Measurements from ENCODE around the gene ZAP70.

The ZAP70 gene

DNA sequence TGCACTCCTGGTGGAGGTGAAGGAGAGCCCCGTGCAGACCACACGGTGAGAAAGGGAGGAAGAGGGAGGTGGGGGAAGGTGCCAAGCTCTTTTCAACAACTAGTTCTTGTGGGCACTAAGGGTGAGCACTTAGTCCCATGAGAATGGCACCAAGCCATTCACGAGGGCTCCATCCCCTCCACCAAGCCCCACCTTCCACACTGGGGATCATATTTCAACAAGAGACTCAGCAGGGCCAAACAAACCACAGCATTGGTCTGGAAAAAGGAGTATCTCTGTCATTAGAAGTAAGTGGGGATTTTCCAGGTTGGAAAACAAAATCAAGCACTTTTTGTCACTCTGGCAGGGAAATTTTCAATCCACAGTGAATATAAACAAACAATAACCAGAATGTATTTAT is 38.4 kb downstream of the ZAP70 start:
- no peak for DNase-seq (ENCODE audit: low read depth in 3 of 3)

DNA sequence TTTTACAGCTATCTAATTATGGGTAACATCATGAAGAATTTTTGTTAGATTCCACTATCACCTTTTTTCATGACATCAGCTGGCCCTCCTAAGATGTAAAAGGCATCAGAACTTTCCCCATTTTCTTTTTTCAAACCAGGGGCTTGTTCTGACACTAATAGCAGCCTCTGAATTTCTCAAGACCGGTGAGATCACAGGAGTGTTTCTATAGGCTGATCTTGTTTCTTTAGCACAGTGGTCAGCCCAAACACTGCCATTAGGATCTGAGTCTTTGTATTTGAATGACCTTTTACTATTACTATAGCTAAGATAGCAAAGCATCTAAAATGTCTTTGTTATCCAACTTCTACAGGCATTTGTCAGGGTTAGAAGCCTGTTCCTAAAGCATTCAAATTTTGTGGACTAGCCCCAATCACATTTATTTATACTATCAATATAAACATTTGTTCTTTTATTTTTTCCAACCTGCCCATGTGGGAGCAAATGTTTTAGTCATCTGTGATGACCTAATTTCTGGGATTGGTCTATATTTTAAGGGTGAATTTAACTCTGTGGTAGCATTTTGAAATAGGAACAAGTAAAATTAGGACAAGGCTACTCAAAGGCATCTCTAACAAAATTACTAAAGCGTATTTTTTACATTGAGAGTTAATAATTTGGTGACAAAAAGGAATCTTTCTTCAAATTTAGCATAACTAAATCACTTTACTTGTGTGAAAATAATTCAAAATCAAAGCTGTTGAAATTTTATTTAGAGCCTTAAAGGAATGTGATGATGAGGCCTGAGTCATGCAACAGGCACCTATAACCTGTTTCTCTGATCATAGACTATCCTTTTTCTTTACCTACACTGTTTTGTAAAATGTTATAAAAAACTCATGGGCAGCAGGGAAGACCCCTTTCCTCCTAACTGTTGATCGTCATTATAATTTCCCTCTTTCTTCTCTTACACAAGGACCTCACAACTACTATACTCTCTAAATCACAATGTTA is 39.3 kb downstream of the ZAP70 start:
- DNase-seq (ENCODE audit: low read depth in 3 of 3): no peak

DNA sequence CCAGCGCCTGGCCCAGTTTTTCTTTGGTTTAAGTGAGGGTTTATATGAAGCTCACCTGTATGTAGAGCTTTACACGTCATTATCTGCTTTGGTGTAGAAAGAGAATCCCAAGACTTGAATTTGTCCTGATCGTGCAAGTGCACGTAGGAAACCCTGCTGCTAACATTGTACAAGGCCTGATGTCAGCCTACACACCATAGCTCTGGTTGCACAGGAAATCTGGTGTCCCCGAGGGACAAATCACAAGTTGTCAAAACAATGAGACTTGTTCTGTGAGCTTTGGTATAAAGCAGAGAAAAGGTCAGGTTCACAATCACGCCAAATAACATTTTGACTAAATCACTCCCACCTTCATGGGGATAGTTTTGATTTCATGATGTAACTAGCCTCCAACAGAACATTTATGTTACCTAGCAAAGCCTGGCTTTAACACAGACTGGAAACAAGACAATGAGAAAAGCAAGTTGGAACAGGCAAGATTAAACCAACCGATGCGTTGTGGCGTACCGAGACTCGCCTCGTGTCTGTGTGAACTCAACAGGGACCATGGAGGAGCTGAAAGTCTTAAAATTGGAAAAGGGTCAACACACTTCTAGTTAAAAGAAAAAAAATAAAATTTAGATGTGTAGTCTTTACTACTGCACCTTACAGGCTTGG is 41.4 kb downstream of the ZAP70 start:
- no peak for DNase-seq (ENCODE audit: low read depth in 3 of 3)

DNA sequence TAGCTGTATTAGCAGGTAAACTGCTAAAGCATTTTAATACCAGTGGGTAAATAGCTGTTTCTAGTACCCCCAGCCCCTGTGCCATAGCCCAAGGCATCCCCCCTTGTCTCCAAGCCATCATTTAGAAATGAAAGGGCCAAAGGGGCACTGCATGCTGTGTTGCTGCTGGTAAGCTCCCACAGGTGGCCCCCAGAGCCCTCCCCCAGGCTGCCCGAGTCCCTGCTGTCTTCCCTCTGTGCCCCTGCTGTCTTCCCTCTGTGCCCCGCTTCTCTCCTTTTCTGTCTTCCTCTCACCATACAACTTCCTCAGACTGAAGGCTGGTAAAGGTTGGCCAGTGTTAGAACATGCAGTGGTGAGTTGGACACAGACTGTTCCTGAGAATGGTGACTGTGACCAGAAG is 42.1 kb downstream of the ZAP70 start:
- no peak for DNase-seq (ENCODE audit: low read depth in 3 of 3)

DNA sequence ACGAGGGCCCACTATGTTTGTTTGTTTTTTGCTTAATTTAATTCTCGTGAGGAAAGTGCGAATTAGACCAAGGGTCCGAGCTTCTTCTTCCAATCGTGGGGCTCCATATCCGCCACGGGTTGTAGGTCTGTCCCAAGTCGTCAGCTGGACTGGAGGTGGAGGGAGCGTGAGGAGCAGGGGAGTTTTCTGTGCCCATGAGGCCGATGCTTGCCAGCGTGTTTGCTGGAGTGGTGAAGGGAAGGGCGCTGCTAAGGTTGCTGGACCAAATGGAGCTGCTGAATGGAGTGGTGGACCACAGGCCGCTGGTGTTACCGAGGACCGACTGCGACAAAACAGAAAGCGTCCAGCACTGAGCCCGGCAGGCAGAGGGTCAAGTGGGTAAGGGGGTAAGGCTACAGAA is 43.7 kb downstream of the ZAP70 start:
- DNase-seq (ENCODE audit: low read depth in 3 of 3): no peak

DNA sequence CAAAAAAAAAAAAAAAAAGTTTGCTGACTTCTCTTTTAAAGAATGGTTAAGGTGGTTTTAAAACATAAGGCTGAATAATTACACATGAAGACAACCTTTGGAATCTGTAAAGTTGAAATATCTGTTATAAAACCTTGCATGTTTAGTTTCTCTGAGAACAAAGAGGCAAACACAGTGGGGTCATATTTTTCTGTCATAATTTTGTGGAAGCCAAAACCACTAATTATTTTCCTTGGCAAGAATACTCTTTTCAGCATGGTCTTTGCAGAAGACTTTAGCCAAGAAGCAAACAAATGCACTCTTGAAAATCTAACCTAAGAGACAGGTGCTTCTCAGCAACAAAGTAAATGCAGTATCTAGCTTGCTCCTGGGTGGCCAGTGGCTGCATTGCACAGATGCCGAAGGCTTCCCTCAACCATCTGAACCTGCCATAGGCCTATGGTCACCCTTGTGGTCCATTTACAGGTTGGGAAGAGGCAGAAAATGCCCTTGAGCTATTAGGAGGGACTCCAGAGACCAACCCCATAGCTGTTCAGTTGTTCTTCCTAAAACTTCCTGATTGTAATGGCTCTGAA is 44.8 kb downstream of the ZAP70 start:
- DNase-seq (ENCODE audit: low read depth in 3 of 3): no peak

DNA sequence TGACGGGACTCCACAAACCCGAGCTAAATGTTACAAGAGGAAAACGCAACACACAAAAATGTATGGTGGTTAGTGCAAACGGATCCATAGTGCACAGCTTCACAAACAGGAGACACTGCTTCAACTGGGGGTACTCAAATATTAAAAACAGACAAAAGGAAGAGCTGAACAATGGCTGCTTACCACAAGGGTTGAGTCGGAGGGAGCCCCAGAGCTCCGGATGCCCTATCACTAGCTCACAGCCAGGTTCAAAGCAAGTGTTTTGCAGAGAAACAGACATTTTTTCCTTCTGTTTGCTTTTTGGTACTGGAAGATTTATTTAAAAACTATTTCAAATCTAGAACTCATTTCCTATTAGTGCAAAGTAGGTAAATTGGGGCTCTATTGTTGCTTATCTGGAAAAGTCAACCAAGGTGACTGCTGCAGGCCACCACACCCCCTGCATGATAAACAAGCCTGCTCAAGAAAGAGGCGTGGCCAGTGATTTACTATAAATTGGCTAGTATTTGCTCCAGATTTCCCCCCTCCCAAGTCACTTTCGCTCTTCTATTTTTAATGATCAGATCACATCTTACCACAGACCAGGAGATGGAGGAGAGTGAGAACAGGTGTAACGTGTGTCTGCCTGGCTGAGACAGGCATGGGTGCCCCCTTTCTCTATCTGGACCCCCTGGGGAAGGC is 46.5 kb downstream of the ZAP70 start:
- no peak for DNase-seq (ENCODE audit: low read depth in 3 of 3)

DNA sequence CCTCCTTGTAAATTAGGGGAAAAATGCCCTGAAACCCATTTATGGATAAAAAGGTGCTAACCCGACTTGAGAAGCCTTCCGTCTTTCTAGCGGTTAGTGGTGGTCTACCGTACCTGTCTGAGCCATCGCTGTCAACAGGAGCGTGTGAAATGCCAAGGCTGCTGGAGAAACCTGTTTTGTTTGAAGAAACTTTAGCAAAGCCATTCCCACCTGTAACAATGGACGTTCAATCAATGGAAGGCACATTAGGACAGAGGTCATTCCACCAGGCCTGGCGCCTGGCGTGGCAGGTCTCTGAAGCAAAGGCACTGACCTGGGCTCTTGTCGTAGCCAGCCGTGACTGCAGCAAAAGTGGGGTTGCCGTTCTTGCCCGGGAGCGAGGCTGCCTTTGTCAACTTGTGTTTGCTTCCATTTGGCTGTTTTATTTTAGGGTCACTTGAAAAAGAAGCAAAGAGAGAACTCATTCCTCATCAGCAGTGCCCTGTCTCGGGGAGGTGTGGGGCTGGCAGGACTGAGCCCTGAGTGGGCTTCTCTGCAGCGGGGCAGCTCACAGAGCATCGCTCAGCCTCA is 47.2 kb downstream of the ZAP70 start:
- no peak for DNase-seq (ENCODE audit: low read depth in 3 of 3)

DNA sequence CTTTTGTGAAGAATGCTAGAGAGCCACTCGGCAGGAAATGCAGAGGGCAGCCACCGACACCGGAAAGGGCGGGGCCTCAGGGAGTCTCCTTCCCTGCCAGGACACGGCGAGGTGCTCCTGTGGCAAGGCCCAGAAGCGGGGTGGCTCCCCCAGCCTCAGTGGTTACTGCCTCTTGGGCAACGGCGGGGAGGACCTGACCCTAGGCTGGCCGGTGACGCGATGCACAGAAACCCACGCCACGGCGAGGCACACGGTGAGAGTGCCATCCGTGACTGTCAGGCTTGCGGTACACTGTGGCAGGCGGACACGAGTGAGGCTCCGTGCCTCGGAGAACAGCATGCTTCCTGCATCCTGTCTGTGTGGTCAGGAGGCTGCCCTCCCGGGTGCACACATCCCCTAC is 47.8 kb downstream of the ZAP70 start:
- no peak for DNase-seq (ENCODE audit: low read depth in 3 of 3)

DNA sequence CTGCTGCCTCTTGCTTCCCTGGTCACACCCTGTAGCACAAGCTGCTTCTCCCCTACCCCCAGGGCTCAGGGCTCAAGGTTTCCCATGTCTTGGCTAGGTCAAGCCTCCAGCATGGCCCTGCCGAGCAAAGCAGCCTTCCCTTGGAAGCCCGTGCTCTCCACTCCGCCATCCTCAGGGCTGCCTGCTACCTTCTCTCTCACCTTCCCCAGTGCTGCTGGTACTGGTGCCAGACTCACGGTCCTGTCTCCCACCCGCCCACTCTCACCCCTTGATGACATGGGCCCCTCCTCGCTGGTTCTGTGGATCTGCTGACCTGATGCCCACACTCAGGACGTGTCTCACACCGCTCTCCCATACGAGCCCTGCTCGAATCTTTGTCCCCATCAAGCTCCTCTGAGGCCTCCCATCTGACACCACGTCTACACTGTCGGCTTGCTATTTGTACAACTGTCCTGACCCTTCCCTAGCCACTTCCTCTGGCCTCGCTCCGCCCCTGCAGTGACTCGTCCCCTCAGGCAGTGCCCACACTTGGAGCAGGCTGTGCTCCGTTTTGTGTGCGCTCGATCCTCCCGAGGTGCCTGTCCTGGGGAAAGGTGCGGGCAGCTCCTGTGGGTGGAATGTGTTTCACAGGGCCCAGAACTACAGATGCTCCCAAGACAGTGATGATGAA is 49.9 kb downstream of the ZAP70 start:
- DNase-seq (ENCODE audit: low read depth in 3 of 3): no peak

DNA sequence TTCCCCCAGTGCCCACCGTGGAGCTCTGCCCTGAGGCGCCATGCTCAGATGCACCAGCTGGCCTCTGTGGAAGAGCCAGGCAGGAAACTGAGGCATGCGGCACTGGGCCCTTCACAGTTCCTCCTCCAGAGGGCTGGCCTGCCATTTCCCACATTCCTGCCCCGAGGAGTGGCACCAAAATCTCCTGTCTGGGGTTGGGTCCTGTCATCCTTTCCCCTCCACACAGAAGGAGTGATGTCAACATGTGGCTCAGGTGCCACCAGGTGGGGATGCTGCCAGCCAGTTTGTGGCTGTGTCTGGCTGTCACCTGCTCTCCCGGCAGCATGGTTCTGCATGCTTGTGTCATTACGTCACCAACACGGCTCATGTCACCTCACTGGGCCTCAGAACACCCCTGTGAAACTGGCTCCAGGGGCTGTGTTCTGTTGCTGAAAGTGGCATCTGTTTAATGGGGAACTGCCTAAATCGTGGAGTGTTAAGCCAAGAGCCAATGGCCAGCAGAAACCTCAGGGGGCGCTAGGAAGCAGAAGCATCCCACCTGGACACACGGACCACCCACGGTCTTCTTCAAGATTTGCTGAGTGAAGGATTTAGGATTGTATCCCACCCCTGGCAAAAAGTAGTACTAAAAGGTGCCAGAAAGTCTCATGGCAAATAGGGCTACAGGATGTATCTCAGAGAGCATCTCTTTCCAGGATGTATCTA is 51.3 kb downstream of the ZAP70 start:
- DNase-seq (ENCODE audit: low read depth in 3 of 3): no peak

DNA sequence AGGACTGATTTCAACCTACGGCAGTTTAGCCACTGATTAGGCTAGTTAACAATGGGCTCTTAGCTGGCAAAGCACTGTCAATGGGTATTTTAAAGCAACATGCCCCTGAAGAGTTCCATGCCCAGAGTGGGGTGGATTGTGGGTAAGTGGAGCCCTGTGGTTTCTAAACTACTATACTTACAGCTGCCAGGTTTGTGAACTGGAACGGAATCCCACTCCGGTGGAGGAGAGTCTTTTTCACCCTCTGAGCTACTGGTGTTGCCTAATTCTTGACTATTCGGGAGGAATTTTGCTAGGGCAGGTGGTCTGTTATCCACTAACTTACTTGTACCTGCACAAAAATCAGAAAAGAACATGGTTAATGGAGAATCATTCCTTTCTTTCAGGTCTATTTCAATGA is 52.6 kb downstream of the ZAP70 start:
- DNase-seq (ENCODE audit: low read depth in 3 of 3): no peak

DNA sequence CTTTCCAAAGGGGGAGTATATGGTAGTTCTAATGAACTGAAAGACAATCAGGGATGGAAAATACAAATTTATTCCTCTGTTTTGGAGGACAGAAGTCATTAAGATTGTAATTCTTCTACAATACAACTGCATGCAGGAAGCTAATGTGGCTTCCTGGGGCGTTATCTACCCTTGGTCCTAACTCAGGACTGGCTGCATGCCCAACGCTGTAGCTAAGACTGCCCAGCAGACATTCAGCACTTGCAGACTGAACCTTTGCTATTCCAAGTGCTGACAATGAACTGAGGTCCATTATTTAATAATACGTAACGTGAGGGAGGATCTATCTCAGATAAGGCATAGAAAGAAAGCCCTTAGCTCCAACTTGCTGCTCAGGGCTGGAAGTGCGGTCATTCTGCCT is 53.2 kb downstream of the ZAP70 start:
- DNase-seq (ENCODE audit: low read depth in 3 of 3): no peak

DNA sequence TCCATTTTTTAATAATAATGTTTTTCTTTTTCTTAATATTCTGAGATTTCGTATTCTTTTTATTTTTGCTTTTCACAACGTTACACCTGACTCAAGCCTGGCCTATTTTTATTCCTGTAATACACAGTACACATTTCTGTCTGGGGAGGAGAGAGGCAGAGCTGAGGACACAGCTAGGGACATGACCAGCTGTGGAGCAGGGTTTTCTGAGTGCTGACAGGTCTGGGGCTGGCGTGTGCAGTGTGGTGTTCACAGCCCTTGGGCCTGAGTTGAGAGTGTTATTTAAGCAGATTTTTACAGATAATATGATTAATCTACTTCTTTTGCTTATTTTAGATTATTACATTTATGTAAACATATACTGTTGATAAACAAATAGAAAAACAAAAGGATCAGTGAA is 55.9 kb downstream of the ZAP70 start:
- DNase-seq (ENCODE audit: low read depth in 3 of 3): no peak

DNA sequence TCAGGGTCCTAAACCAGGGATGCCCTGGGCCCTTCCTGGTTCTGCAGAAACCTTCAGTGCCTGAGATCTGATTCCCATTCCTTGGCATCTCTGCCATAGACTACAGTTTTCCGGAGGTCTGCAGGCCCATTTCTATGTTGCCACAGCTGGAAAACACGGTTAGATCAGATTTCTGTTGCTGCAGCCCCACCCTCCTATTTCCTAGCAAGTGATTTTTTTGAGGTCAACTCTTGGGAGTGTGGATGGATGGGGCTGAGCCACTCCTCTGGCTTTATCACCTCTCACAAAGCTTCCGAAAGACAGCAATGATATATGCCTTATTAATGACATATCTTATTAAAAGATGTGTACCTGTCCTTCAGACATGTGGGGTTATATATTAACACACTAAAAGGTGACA is 56.3 kb downstream of the ZAP70 start:
- DNase-seq (ENCODE audit: low read depth in 3 of 3): no peak

DNA sequence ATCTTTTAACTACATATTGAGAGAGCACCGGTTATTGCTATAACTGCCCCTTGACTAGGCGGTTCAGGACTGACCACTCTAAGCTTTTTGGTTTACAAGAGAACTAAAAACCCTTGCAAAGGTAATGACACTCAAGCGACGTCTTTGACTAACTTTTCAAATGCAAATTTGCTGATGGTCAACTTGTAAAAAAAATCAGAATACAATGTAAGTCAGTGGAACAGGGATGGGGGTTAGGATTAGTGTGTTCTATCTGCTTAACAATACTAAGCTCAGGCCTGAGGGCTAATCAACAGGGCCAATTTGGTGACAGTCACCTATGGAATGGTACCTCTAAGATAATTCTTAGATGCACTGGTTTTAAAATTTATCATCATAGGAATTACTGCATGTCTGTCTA is 57.1 kb downstream of the ZAP70 start:
- no peak for DNase-seq (ENCODE audit: low read depth in 3 of 3)

DNA sequence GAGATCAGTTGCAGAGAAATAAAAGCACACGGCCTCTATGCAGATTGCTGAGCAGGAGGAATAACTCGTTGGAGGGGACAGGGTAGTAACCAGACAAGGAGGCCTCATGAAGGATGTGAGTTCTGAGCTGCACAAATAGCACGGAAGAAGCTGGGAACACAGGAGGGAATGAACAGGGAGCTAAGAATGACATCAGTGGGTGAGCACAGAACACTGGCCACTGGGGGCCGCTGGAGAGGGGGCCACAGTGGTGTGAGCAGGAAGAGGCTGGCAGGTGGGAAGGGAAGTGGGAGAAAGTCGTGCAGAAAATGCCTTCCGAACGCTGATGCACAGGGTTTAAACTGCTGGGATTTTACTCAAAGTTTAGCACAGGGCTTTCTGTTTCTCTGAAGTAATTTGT is 61.0 kb downstream of the ZAP70 start:
- DNase-seq (ENCODE audit: low read depth in 3 of 3): no peak

DNA sequence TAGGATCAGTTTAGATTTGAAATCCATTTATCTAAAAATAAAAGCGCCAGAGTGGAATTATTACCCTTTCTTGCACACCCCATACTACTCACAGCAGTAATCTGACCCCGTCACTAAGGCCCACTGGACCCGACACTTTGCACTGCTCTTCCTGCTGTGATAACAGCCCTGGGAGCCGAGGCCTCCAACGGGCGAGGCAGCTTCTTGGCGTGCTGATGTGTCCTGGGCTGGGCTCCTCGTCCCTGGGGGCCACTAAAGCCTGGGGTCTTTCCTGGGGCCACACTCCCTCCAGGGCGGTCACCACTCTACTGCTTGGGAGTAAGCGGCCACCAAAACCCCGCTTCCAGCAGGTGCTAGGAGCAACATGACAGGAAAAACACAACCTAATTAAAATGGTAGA is 61.7 kb downstream of the ZAP70 start:
- DNase-seq (ENCODE audit: low read depth in 3 of 3): no peak

DNA sequence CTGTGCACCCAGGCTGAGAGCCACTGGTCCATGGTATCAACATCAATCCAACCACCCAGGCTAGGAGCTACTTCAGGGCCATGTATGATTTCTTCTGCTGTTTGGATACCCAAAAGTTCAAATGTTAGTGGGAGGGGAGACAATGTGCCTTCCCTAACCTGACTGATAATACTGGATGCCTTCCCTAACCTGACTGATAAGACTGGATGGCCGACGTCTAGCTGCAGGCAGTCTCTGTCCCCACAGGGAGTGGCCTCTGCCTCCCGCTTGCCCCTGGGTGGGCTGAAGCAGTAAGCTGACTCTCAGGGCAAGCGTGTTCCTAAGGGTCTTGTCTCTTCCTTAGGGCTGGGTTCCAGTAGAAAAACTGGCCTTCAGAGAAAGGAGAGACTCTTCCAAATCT is 65.8 kb downstream of the ZAP70 start:
- DNase-seq (ENCODE audit: low read depth in 3 of 3): no peak

DNA sequence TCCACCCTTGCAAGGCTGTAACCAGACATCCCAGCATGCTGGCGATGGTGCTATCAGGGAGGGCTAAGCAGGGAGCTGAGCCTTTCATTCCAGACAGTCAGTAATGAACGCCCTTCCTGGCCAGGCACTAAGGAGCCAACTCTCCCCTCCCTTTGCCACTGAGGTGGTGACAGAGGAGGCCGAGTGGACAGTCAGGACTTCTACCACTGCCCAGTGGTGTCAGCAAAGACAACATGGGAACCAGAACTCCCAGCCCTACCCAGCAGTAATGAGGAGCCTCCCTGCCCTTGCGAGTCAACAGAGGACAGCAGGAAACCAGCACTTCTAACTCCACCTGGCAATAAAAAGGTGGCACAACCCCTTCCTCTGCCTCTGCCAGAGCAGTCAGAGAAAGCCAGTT is 68.6 kb downstream of the ZAP70 start:
- DNase-seq (ENCODE audit: low read depth in 3 of 3): no peak

DNA sequence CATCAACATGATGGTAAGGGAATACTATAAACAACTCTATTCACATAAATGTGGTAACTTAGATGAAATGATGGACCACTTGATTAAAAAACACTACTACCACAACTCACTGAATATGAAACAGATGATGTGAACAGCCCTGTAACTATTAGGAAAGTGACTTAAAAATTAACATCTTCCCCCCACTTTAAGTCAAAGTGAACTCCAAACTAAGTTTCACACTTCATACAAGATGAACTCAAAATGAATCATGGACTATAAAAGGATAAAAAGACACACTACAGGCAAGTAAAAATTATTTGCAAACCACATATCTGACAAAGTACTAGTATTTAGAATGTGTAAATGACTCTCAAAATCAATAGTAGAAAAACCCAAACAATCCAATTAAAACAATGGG is 71.6 kb downstream of the ZAP70 start:
- no peak for DNase-seq (ENCODE audit: low read depth in 3 of 3)

Measured in stimulated activated CD4-positive, alpha-beta T cell treated with anti-CD3 and anti-CD28 coated beads, TNF-alpha, amount 100 ng/mL, for 4 hours (primary cell).